A549 (cell line): ENCODE results near the gene SLC6A6. TPM values are rescaled to one million over a fixed set of nuclear protein-coding genes. Genes with fewer than 3 reads are reported as not detected.

Experiments used
- ATAC-seq, 2 experiments: fragments of 200-7000 bp in 1 of 2; fragments of >200 bp in 1 of 2; cut with Nextera tagmentation in 1 of 2; cut with Tn5 transposase in 1 of 2; 3 replicates each; pipeline versions ENCODE4 v1.8.0 to v1.9.1; 2018 to 2020; ENCODE audit warnings: mild to moderate bottlenecking in 1 of 2, moderate library complexity in 1 of 2
- CTCF ChIA-PET: fragments of 300-600 bp; sonication (Branson Sonifier 250); formaldehyde crosslinking; extraction: SDS; loops from one replicate; lab custom pipeline; 2021; ENCODE audit warnings: antibody characterized with exemption, inconsistent platforms; lab: Yijun Ruan, JAX
- POLR2A ChIA-PET: fragments of 350-600 bp; formaldehyde crosslinking; extraction: SDS; loops from one replicate; lab custom pipeline; 2021; ENCODE audit warnings: antibody characterized with exemption, inconsistent platforms; lab: Yijun Ruan, JAX
- DNase-seq, 2 experiments: peaks; one replicate each; pipeline versions ENCODE4 v3.0.0 to v3.0.0-alpha.2; 2011 to 2016; ENCODE audit warnings: low read depth in 1 of 2, low spot score in 1 of 2
- FAIRE-seq: peaks from 2 replicates; lab custom pipeline; 2011; peaks lifted over from hg19 to GRCh38; lab: Jason Lieb, UNC
- H3K27ac ChIP-seq, 2 experiments: fragments of >200 bp; sonication (Bioruptor Twin); formaldehyde crosslinking; 3 replicates each; pipeline ENCODE4 v1.5.1; 2016 to 2017
- H3K4me1 ChIP-seq: fragments of >200 bp; sonication (Bioruptor Twin); formaldehyde crosslinking; 3 replicates; pipeline ENCODE4 v1.6.1; 2016
- H3K4me2 ChIP-seq: fragments of >200 bp; sonication (Bioruptor Twin); formaldehyde crosslinking; 3 replicates; pipeline ENCODE4 v1.6.1; 2016
- H3K4me3 ChIP-seq: fragments of >200 bp; sonication (Bioruptor Twin); formaldehyde crosslinking; 3 replicates; pipeline ENCODE4 v1.5.1; 2016
- H3K9me3 ChIP-seq: fragments of >200 bp; sonication (Bioruptor Twin); formaldehyde crosslinking; 3 replicates; pipeline ENCODE4 v1.6.1; 2016
- CBX8 ChIP-seq: fragments of 200-600 bp; sonication (generic); IDR thresholded peaks from 2 replicates; pipeline ENCODE4 v1.6.1; 2016
- CTCF ChIP-seq: fragments of >200 bp; sonication (Bioruptor Twin); formaldehyde crosslinking; IDR thresholded peaks from 3 replicates; pipeline ENCODE4 v1.5.1; 2016
- EP300 ChIP-seq, 2 experiments: fragments of >200 bp; sonication (Bioruptor Twin); formaldehyde crosslinking; IDR thresholded peaks; 2 replicates in 1 of 2; 3 replicates in 1 of 2; pipeline ENCODE4 v1.6.1; 2016 to 2017
- ESRRA ChIP-seq: fragments of 150-350 bp; IDR thresholded peaks from 2 replicates; pipeline ENCODE4 v1.6.1; 2014; ENCODE audit warnings: mild to moderate bottlenecking, low read length, borderline replicate concordance
- FOSB ChIP-seq: fragments of 250-450 bp; sonication (Bioruptor Pico); IDR thresholded peaks from 2 replicates; pipeline ENCODE4 v1.5.0; 2020; ENCODE audit warnings: mild to moderate bottlenecking, moderate library complexity
- FOSL2 ChIP-seq, 2 experiments: fragments of 450-650 bp in 1 of 2; fragments of >200 bp in 1 of 2; sonication (Bioruptor Twin) in 1 of 2; formaldehyde crosslinking; IDR thresholded peaks; 2 replicates each; pipeline versions ENCODE4 v1.5.0 to v1.6.1; 2016 to 2020; ENCODE audit warnings: mild to moderate bottlenecking in 1 of 2, moderate library complexity in 1 of 2
- HEYL ChIP-seq: fragments of 250-450 bp; sonication (Bioruptor Pico); IDR thresholded peaks from 2 replicates; pipeline ENCODE4 v1.8.0; 2021; ENCODE audit warnings: mild to moderate bottlenecking, moderate library complexity
- HOXA7 ChIP-seq: fragments of 250-450 bp; sonication (Bioruptor Pico); IDR thresholded peaks from 2 replicates; pipeline ENCODE4 v1.5.0; 2020; ENCODE audit warnings: mild to moderate bottlenecking, moderate library complexity
- KDM5A ChIP-seq: fragments of 200-600 bp; sonication (generic); IDR thresholded peaks from 2 replicates; pipeline ENCODE4 v1.6.1; 2016; ENCODE audit warnings: antibody characterized with exemption, mild to moderate bottlenecking
- MAFK ChIP-seq: fragments of 450-650 bp; IDR thresholded peaks from 2 replicates; pipeline ENCODE4 v1.6.1; 2014; ENCODE audit not compliant: partially characterized antibody
- MAX ChIP-seq: IDR thresholded peaks from 2 replicates; pipeline ENCODE4 v1.6.1; 2012
- NFE2L2 ChIP-seq: fragments of 150-350 bp; conservative IDR thresholded peaks from 2 replicates; pipeline ENCODE4 v1.6.1; 2014; ENCODE audit warnings: low read length
- PHF8 ChIP-seq: fragments of 200-600 bp; sonication (generic); IDR thresholded peaks from 2 replicates; pipeline ENCODE4 v1.6.1; 2016; ENCODE audit warnings: low read depth, mild to moderate bottlenecking, antibody characterized with exemption, moderate library complexity, borderline replicate concordance
- POLR2AphosphoS2 ChIP-seq: conservative IDR thresholded peaks from 2 replicates; pipeline ENCODE4 v1.6.1; 2012; ENCODE audit warnings: low read length, improper control_type of control experiment, inconsistent platforms
- RAD21 ChIP-seq, 2 experiments: fragments of >200 bp in 1 of 2; sonication (Bioruptor Twin) in 1 of 2; formaldehyde crosslinking in 1 of 2; IDR thresholded peaks in 1 of 2; conservative IDR thresholded peaks in 1 of 2; 2 replicates in 1 of 2; 3 replicates in 1 of 2; pipeline ENCODE4 v1.6.1; 2012 to 2018; ENCODE audit warnings: inconsistent platforms in 1 of 2
- SMC3 ChIP-seq: fragments of >200 bp; sonication (Bioruptor Twin); formaldehyde crosslinking; IDR thresholded peaks from 3 replicates; pipeline ENCODE4 v1.6.1; 2018; ENCODE audit warnings: inconsistent platforms
- USF2 ChIP-seq: fragments of 450-650 bp; IDR thresholded peaks from 2 replicates; pipeline ENCODE4 v1.6.1; 2014; ENCODE audit warnings: antibody characterized with exemption
- ZC3H11A ChIP-seq: fragments of 450-650 bp; IDR thresholded peaks from 2 replicates; pipeline ENCODE4 v1.6.1; 2014; ENCODE audit warnings: antibody characterized with exemption, mild to moderate bottlenecking
- ZNF302 ChIP-seq: fragments of 250-450 bp; sonication (Bioruptor Pico); IDR thresholded peaks from 2 replicates; pipeline ENCODE4 v1.9.0; 2021; ENCODE audit warnings: inconsistent platforms, mild to moderate bottlenecking, moderate library complexity
- WGBS: methylation state at CpG from one replicate; pipeline ENCODE4 v1.1.6; 2017; ENCODE audit errors: missing lambda C conversion rate; 5-methylcytosine and 5-hydroxymethylcytosine counted together
- polyA plus RNA-seq, 4 experiments: library from polyadenylated mRNA; depleted of rRNA in 3 of 4; stranded (reverse); fragments of >200 nt; fragmentation: RNase III in 1 of 4; extraction: RNeasy Plus Mini Kit Qiagen cat#74134 plus additional on column Dnase treatment in 1 of 4; gene quantifications; 2 replicates in 3 of 4; 3 replicates in 1 of 4; pipeline ENCODE4 v1.2.3, GENCODE V29; 2011 to 2017

SLC6A6 gene
- polyA plus RNA-seq, 2 of the 4 experiments (the other 2 are of a cell fraction): 73.3 to 73.8 TPM

- Histone ChIP-seq H3K27ac (peak overlapping the region in 1 of 2 experiments; percentile 44; a peak in 3 of 6 replicates), H3K4me1 (peaks cover 41% of the 10 kb centered on the region), H3K9me3 (no peaks in the 10 kb centered on the region), H3K4me3 (no peak overlapping the region), H3K4me2 (no peak overlapping the region)
- no peak for TF ChIP-seq HEYL
- no peak for TF ChIP-seq CTCF
- no peak for TF ChIP-seq KDM5A
- no peak for TF ChIP-seq USF2
- no peak for TF ChIP-seq SMC3
- no peak for TF ChIP-seq ESRRA
- TF ChIP-seq POLR2AphosphoS2: no peak
- TF ChIP-seq MAFK: no peak
- TF ChIP-seq HOXA7: no peak
- no peak for TF ChIP-seq FOSB (CRISPR knock-in tag)
- no peak for TF ChIP-seq CBX8
- TF ChIP-seq EP300 (IDR thresholded peaks at IDR 0.05): no peak
- no peak for TF ChIP-seq NFE2L2
- no peak for TF ChIP-seq MAX
- TF ChIP-seq FOSL2 (IDR thresholded peaks at IDR 0.05): no peak
- no peak for TF ChIP-seq FOSL2 (CRISPR knock-in tag; IDR thresholded peaks at IDR 0.05)
- WGBS: 70% methylated on average over 3 of the region's 4 CpGs
- ChIA-PET POLR2A (no interaction called here), CTCF (interaction anchor here (0.8 to 2.4 kb wide), 5 partner anchors 8 to 172 kb away, joined by 3 to 6 read pairs (median 5); partner anchors contain the start of gene SLC6A6)
- peak in 1 of 2 experiments; percentile 45; a peak in 3 of 6 replicates for ATAC-seq
- DNase-seq: no peak
- FAIRE-seq: no peak
Measured at GRCh38 chr3:14375192-14375591, 27.2 kb upstream of the SLC6A6 start.

- no peak overlapping the region; a peak in 1 of 6 replicates for H3K27ac ChIP-seq
- H3K4me2 ChIP-seq: no peak overlapping the region
- H3K9me3 ChIP-seq: no peaks in the 10 kb centered on the region
- TF ChIP-seq RAD21 (conservative IDR thresholded peaks at IDR 0.05 in 1 of 2, IDR thresholded peaks at IDR 0.05 in 1 of 2): no peak
- no peak for TF ChIP-seq ZNF302 (CRISPR knock-in tag)
- TF ChIP-seq FOSB (CRISPR knock-in tag): no peak
- no peak for TF ChIP-seq MAX
- no peak for TF ChIP-seq KDM5A
- TF ChIP-seq PHF8: no peak
- no peak for TF ChIP-seq ZC3H11A
- CTCF ChIA-PET: interaction anchor here (1.2 to 2.4 kb wide), 4 partner anchors 10 to 173 kb away, joined by 3 to 6 read pairs (median 5); partner anchors contain the start of gene SLC6A6
- FAIRE-seq: no peak
- DNase-seq: no peak
- H3K4me1 ChIP-seq: peaks cover 30% of the 10 kb centered on the region
- ATAC-seq: no peak
- 88% methylated on average over 7 of the region's 9 CpGs for WGBS
- POLR2A ChIA-PET: no interaction called here
- H3K4me3 ChIP-seq: no peak overlapping the region
Measured at GRCh38 chr3:14376348-14377043, 25.9 kb upstream of the SLC6A6 start.
